HG03135 (cell line): Measurements from ENCODE around the gene SPACA4.

Experiments used
- ATAC-seq: cut with Tn5 transposase; IDR thresholded peaks from one replicate; pipeline ENCODE4 v1.9.1; 2021; ENCODE audit warnings: mild to moderate bottlenecking, moderate library complexity; ENCODE audit not compliant: unreplicated experiment

The SPACA4 gene

GRCh38 chr19:48633148-48634035, 26.9 kb downstream of the SPACA4 start:
- ATAC-seq: no peak

GRCh38 chr19:48634036-48634342, 27.4 kb downstream of the SPACA4 start:
- no peak for ATAC-seq

DNA sequence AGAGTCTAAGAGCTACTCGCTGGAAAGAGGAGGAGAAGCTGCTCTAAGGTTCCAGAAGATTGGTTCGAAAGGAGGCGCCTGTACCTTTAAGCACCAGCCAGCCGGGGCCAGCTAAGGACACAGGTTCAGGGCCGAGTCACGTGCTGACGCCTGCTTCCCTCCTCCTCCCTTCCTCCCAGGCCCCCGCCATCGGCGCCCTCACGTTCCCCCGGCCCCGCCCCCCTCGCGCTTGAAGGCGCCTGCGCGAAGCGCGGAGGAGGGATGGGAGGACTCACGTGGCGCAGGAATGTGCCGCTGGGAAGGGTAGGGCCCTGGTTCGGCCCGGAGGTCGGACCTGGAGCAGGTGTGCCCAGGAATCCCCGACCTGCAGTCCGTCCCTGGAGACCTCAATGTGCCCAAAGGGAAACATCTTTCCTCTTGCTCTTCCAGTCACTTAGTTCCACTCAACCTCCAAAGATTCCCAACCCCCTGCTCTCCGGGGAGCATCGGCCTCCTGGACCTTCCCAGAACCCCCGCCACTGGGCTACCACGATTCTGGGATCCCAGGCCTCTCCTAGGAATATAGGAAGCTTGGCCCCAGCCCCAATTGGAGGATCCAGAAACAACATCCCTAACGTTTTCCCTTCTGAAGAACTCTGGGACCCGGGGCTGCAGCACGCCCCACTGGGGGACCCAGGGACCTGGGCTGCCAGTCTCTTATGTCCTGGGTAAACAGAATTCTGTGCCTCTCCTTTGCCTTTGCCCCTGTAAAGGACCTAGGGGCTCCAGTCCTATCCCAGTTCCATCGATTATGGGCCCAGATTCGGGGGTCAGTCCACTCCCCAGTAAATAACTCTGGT, 28.1 kb downstream of the SPACA4 start:
- no peak for ATAC-seq

- ATAC-seq: no peak
These were observed 28.9 kb downstream of the SPACA4 start for GRCh38 chr19:48635263-48635965.

GRCh38 chr19:48635966-48636858, 29.7 kb downstream of the SPACA4 start:
- no peak for ATAC-seq

DNA sequence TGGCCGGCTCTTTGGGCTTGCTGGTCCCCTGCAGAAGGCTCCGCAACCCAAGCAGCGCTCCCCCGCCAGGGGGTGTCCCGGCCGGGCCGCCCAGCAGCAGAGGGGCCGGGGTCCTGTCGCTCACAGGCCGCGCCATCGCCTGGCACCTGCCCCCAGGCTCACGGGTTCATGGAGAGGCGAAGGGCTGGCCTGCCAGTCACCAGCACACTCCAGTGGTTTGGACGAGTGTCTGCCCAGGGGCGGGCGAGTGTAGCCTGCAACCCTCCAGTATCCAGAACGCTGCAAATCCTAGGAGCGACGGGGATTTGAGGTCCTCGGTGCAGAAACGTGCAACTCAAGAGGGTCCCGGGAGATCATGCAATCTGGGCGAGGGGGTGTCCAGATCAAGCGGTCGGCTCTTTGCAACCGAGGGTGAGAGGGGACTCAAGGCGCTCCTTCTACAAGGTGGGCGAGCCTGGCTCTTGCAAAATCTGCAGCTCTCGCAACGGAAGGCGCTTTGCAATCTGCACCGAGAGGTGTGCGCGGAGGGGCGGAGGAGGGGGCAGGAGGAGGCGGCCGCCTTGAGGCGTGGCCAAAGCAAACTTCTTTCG, 30.4 kb downstream of the SPACA4 start, which contains the start of gene DBP:
Gene DBP, minus strand, starts transcription at position 521 of the 590 bp plus-strand sequence. Its CDS starts 385 bp downstream, at position 136.
- ATAC-seq: no peak

DNA sequence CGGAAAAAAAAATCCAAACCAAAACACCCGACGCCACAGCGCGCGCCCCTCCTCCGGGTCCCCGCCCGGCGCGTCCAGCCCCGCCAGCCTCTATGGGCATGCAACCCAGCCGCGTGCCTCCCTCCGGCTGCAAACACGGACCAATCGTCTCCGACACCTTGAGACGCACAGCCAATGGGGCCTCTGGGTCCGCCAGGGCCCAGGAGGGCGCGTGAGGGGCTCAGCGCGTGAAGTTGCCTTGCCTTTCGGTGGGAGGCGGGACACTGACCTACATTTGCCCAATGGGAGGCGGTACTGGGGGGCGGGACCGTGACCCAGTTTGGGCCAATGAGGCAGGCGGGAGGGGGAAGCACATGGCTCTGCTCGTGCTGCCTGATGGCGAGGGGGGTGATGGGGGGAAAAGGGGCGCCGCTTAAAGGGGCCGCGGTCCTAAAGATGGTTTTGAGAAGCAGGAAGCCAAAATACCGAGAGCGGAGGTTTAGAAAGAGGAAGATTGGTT, 31.0 kb downstream of the SPACA4 start:
- peak; percentile 60 for ATAC-seq

- ATAC-seq: peak; percentile 14
These were observed 31.6 kb downstream of the SPACA4 start for GRCh38 chr19:48637948-48638830.

DNA sequence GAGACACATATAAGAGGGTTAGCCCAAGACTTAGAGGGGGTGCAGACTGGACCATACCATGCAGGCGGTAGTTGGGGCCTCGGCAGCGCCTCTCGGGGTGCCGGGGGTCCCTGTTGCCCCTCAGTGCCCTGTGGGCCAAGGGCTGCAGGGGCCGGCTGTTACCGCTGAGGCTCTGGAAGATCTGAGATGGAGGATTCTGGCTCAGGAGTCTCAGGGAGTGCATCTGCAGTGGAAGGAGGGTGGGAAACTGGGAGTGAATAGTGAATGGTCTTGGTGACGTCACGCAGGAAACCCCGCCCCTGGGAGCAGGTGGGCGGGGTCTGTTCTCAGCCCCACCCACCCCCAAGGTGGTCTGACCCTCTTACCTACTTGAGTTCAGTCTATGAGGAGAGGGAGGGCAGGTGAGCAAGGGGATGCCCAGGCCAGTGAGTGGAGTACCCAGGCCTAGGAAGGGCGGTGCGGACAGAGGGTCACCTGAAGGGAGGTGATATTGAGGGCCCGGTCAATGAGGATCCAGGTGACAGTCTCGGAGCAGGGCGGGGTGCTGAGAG, 32.4 kb downstream of the SPACA4 start:
- ATAC-seq: no peak

- no peak for ATAC-seq
These were observed 33.2 kb downstream of the SPACA4 start for GRCh38 chr19:48639483-48640375.

DNA sequence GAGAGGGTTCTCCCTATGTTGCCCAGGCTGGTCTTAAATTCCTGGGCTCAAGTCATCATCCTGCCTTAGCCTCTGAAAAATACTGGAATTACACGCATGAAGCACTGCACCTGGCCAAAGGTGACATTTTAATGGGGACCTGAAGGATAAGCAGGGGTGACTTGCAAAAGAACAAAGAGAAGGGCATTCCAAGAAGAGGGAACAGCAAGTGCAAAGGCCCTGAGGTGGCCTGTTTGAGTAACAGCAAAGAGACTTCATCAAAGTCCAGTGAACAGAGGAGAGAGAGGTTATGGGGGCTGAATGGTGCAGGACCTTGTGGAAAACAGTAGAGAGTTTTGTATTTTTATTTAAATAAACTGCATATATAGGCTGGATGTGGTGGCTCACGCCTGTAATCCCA, 35.3 kb downstream of the SPACA4 start:
- ATAC-seq: no peak

DNA sequence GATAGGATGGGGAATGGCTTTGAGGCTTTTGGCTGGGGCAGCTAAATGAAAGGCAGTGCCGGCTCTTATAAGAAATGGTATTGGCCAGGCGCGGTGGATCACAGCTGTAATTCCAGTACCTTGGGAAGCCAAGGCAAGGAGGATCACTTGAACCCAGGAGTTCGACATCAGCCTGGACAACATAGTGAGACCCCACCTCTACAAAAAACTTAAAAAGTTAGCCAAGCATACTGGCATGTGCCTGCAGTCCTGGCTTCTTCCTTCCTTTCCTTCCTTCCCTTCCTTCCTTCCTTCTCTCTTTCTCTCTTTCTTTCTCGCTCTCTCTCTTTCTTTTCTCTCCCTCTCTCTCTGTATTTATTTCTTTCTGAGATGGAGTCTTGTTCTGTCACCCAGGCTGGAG, 36.3 kb downstream of the SPACA4 start:
- ATAC-seq: no peak

DNA sequence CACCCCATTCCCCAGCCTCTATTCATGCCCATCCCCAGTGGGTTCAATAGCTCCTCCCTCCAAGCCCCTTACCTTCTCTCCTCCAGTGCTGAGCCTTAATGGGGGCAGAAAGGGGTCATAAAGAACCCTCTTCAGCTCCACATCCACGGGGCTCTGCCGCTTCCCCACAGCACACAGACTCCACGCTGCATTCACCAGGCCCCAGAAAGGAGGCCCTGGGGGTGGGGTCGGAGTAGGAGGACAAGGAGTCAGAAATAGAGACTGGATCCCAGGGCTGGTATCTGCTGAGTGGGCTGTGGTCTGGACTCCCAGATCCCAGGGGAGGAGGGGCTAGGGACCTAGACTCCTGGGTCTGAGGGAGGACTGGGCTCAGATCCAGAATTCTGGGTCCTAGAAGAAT, 37.8 kb downstream of the SPACA4 start:
- ATAC-seq: no peak

- peak; percentile 63 for ATAC-seq
These were observed 38.5 kb downstream of the SPACA4 start for GRCh38 chr19:48644839-48645619.

GRCh38 chr19:48645620-48646000, 39.1 kb downstream of the SPACA4 start:
- no peak for ATAC-seq

GRCh38 chr19:48646001-48646721, 39.6 kb downstream of the SPACA4 start, which contains the start of gene CA11:
TSS of gene CA11 (minus strand) at chr19:48646187. CDS start at chr19:48645632, 555 bp downstream.
- peak; percentile 51 for ATAC-seq
